ENCODE results near the gene ERO1A. TPM values are rescaled to one million over a fixed set of nuclear protein-coding genes. Genes with fewer than 3 reads are reported as not detected.

ERO1A gene
- total and polyA plus RNA-seq, 9 of the 15 experiments (the other 6 are each of a cell fraction or from before 2014, with no cell fraction given) = 11.0 to 46.2 (median 27.6) TPM

DNA sequence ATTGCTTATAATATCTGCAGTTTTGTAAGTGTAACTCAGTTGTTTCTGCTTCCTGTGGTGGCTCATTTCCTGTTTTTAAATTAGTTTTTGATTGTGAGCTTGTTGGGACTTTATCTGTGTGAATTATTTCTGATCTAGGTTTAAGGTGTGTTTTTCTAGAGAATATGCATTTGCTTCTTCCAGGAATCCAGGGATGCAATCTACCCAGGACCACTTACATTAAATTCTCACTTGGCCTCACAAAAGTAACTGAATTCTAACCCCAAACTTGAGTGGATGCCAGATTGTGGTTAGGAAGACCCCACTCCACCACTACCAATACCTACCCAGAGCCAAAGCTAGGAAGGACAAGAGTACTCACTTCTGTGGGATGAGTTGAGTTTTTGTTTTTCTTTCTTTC lies 46.5 kb upstream of the ERO1A start:
- intact Hi-C loops (cut with micrococcal nuclease) (no loop called here), in situ Hi-C loops (cut with MboI) (no loop called here)
- Histone ChIP-seq H3K9me3 (replicated peaks; ENCODE audit: control insufficient read depth, insufficient read depth, low read depth, low read length) (no peaks in the 10 kb centered on the region), H3K36me3 (ENCODE audit: control insufficient read depth, insufficient read depth, low read length) (peaks cover 21% of the 10 kb centered on the region; the same call in 1 of the 3 replicates), H3K27ac (ENCODE audit: extremely low read depth, low read depth, low read length) (no peak overlapping the region), H3K9ac (ENCODE audit: insufficient read depth in 1 of 2, low read depth in 2 of 2, low read length in 2 of 2) (no peak overlapping the region), H3K4me1 (replicated peaks in 1 of 2; ENCODE audit: control insufficient read depth in 2 of 2, insufficient read depth in 2 of 2, low read length in 2 of 2) (peaks cover 0 to 8% of the 10 kb centered on the region in 2 experiments; a peak in 4 of 5 replicates), H3K9me1 (ENCODE audit: control insufficient read depth, insufficient read depth, low read length) (no peaks in the 10 kb centered on the region), H2AFZ (ENCODE audit: low read depth, low read length) (no peak overlapping the region), H3K4me3 (no peak overlapping the region), H4K20me1 (replicated peaks; ENCODE audit: control insufficient read depth, insufficient read depth, low read length) (no peaks in the 10 kb centered on the region), H3K79me2 (ENCODE audit: control insufficient read depth, insufficient read depth, low read length) (peaks cover 58% of the 10 kb centered on the region), H3K27me3 (ENCODE audit: control insufficient read depth in 2 of 2, insufficient read depth in 2 of 2, low read length in 2 of 2) (no peaks in the 10 kb centered on the region), H3K4me2 (ENCODE audit: insufficient read depth, low read length) (no peak overlapping the region)
- ChIA-PET POLR2A (no interaction called here), CTCF (ENCODE audit: low intra/inter-chr PET ratio) (no interaction called here)
- ATAC-seq = no peak
- no peak for DNase-seq (ENCODE audit: extremely low read depth in 1 of 4, low spot score in 3 of 4)
- BruUV-seq (replicated peaks) = no TSS peak
- no peak for FAIRE-seq
- TF ChIP-seq ZZZ3 (IDR thresholded peaks at IDR 0.05) = no peak
- no peak for TF ChIP-seq BCL6 (CRISPR knock-in tag; IDR thresholded peaks at IDR 0.05)
- TF ChIP-seq NKRF (IDR thresholded peaks at IDR 0.05; ENCODE audit: borderline replicate concordance) = no peak
- TF ChIP-seq ZNF436 (CRISPR knock-in tag; IDR thresholded peaks at IDR 0.05) = no peak
- no peak for TF ChIP-seq OTX1 (CRISPR knock-in tag; IDR thresholded peaks at IDR 0.05)
- TF ChIP-seq ETV1 (tag; conservative IDR thresholded peaks at IDR 0.05; ENCODE audit: low read depth) = no peak
- TF ChIP-seq KLF16 (IDR thresholded peaks at IDR 0.05) = no peak
- TF ChIP-seq, protein P1, sequence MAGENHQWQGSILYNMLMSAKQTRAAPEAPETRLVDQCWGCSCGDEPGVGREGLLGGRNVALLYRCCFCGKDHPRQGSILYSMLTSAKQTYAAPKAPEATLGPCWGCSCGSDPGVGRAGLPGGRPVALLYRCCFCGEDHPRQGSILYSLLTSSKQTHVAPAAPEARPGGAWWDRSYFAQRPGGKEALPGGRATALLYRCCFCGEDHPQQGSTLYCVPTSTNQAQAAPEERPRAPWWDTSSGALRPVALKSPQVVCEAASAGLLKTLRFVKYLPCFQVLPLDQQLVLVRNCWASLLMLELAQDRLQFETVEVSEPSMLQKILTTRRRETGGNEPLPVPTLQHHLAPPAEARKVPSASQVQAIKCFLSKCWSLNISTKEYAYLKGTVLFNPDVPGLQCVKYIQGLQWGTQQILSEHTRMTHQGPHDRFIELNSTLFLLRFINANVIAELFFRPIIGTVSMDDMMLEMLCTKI (IDR thresholded peaks at IDR 0.05; ENCODE audit: partially characterized antibody) = no peak
- no peak for TF ChIP-seq RBBP5 (IDR thresholded peaks at IDR 0.05; ENCODE audit: borderline replicate concordance, insufficient read depth, low read length, poor library complexity, severe bottlenecking)
- TF ChIP-seq ELF2 (CRISPR knock-in tag; IDR thresholded peaks at IDR 0.05) = no peak
- no peak for TF ChIP-seq GTF3C2 (IDR thresholded peaks at IDR 0.05; ENCODE audit: borderline replicate concordance, extremely low read depth, insufficient read length)
- no peak for TF ChIP-seq ATF7 (IDR thresholded peaks at IDR 0.05)
- TF ChIP-seq MTA3 (IDR thresholded peaks at IDR 0.05; ENCODE audit: borderline replicate concordance) = no peak
- TF ChIP-seq CBFB (CRISPR knock-in tag; IDR thresholded peaks at IDR 0.05) = no peak
- no peak for TF ChIP-seq CHAMP1 (IDR thresholded peaks at IDR 0.05)

All from K562 (cell line).